ENCODE data around the gene RAB3D.

DNA sequence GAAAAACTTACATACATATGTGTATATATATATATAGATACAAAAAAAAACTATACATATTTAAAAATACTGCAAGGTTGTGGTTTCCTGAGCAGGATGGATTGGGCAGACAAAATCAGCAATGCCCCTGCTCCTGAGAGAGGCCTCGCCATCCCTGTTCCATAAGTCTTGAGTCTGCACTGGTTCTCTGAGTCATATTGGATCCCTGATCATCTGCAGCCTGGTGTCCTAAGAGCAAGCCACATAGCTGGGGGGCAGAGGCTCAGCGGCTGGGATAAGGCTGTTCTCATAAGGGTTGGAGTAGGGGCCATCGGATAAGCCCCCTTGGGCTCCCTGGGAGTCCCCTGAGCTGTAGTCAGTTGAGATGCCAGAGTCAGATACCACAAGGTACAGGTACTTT lies 38.3 kb upstream of the RAB3D start:
- TF ChIP-seq, protein P1, sequence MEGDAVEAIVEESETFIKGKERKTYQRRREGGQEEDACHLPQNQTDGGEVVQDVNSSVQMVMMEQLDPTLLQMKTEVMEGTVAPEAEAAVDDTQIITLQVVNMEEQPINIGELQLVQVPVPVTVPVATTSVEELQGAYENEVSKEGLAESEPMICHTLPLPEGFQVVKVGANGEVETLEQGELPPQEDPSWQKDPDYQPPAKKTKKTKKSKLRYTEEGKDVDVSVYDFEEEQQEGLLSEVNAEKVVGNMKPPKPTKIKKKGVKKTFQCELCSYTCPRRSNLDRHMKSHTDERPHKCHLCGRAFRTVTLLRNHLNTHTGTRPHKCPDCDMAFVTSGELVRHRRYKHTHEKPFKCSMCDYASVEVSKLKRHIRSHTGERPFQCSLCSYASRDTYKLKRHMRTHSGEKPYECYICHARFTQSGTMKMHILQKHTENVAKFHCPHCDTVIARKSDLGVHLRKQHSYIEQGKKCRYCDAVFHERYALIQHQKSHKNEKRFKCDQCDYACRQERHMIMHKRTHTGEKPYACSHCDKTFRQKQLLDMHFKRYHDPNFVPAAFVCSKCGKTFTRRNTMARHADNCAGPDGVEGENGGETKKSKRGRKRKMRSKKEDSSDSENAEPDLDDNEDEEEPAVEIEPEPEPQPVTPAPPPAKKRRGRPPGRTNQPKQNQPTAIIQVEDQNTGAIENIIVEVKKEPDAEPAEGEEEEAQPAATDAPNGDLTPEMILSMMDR (IDR thresholded peaks at IDR 0.05) = no peak
- no peak for TF ChIP-seq POLR2A (IDR thresholded peaks at IDR 0.05)
